ENCODE data around the gene PTPRN2.

PTPRN2 gene

DNA sequence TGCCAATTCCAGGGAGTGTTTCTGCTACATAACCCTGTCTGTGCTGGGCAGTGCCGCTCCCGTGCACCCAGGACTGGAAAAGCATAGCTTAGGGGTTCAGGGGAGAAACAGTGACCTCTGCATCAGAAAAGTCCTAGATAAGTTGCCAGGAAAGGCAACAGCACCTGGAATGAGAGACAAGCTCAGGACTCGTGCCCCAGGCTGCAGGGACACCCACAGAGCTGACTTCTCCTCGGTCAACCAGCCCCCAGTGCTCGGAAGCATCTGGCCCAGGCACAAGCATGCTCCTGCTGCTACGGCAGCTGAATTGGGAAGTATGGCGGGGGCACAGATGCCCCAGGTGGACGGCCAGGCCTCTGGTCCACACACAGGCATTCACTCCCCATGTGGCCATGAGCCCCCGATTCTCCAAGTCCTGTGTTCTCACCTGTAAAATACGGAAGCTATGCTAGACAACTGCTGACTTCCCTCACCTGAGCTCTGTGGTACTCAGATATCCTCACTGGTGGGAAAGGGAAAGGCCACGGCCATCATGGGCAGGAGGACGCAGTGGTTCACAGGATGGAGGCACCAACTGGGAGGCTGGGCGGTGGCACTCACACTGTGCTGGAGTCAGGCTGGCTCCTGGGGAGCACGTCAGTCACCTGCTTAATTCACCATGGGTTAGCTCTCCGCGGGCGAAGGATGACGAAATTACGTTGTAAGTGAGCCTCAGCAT is 220.5 kb downstream of the PTPRN2 start:
- DNase-seq (ENCODE audit: low read depth) = no peak
- TF ChIP-seq, protein P1, sequence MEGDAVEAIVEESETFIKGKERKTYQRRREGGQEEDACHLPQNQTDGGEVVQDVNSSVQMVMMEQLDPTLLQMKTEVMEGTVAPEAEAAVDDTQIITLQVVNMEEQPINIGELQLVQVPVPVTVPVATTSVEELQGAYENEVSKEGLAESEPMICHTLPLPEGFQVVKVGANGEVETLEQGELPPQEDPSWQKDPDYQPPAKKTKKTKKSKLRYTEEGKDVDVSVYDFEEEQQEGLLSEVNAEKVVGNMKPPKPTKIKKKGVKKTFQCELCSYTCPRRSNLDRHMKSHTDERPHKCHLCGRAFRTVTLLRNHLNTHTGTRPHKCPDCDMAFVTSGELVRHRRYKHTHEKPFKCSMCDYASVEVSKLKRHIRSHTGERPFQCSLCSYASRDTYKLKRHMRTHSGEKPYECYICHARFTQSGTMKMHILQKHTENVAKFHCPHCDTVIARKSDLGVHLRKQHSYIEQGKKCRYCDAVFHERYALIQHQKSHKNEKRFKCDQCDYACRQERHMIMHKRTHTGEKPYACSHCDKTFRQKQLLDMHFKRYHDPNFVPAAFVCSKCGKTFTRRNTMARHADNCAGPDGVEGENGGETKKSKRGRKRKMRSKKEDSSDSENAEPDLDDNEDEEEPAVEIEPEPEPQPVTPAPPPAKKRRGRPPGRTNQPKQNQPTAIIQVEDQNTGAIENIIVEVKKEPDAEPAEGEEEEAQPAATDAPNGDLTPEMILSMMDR (conservative IDR thresholded peaks at IDR 0.05; ENCODE audit: low read length) = no peak
- H3K4me3 ChIP-seq (ENCODE audit: low read length) = no peak overlapping the region

DNA sequence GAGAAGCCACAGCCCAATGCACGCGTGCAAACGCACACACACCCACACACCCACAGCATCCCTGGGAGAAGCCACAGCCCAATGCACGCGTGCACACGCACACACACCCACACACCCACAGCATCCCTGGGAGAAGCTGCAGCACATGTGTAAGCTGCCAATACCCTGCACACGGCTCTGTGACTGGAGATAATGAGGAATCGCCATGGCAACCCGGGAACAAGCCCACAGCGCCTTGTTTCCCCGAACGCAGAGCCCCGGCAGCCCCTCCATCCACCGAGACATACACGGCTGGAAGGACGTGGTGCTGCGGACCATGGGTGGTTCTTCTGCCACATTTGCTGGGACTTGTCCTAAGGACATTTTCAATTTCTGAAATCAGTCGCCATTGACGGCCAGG is 221.3 kb downstream of the PTPRN2 start:
- H3K4me3 ChIP-seq (ENCODE audit: low read length) = no peak overlapping the region
- TF ChIP-seq, protein P1 (conservative IDR thresholded peaks at IDR 0.05; ENCODE audit: low read length) = no peak
- no peak for DNase-seq (ENCODE audit: low read depth)

DNA sequence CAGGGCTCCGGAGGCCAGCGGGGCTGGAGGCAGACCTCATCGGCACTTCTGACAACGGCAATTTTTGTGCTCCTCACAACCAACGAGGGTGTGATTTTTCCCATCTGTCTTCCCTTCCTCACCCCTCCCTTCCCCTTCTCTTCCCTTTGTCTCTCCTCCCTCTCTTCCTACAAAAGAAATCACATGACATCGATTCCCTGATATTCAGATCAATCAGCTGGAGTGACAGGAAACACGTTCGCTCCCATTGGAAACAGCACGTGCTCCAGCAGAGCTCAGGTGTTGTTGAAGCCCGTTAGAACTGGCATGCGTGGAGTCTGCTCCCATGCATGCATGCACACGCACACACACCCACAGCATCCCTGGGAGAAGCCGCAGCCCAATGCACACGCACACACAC is 222.4 kb downstream of the PTPRN2 start:
- DNase-seq (ENCODE audit: low read depth) = no peak
- TF ChIP-seq, protein P1 (conservative IDR thresholded peaks at IDR 0.05; ENCODE audit: low read length) = no peak
- no peak overlapping the region for H3K4me3 ChIP-seq (ENCODE audit: low read length)

DNA sequence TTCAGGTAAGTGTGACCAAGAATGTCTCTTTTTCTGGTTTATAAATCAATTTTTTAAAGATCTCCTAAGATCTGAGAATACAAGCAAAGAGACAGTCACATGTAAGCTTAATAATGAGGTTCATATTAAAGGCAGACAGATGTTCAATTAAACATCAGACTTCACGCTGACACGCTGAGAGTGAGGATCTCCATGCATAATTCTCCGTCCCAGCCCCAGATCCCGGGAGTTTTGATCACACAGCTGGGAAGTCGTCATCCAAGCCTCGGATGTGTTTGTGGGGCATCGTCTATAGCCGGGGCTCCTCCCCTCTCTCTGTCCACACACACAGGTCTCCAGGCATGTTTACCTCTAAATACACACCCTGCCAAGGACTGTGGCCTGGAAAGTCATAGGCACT is 223.2 kb downstream of the PTPRN2 start:
- DNase-seq (ENCODE audit: low read depth) = no peak
- H3K4me3 ChIP-seq (ENCODE audit: low read length) = no peak overlapping the region
- TF ChIP-seq, protein P1 (conservative IDR thresholded peaks at IDR 0.05; ENCODE audit: low read length) = no peak

DNA sequence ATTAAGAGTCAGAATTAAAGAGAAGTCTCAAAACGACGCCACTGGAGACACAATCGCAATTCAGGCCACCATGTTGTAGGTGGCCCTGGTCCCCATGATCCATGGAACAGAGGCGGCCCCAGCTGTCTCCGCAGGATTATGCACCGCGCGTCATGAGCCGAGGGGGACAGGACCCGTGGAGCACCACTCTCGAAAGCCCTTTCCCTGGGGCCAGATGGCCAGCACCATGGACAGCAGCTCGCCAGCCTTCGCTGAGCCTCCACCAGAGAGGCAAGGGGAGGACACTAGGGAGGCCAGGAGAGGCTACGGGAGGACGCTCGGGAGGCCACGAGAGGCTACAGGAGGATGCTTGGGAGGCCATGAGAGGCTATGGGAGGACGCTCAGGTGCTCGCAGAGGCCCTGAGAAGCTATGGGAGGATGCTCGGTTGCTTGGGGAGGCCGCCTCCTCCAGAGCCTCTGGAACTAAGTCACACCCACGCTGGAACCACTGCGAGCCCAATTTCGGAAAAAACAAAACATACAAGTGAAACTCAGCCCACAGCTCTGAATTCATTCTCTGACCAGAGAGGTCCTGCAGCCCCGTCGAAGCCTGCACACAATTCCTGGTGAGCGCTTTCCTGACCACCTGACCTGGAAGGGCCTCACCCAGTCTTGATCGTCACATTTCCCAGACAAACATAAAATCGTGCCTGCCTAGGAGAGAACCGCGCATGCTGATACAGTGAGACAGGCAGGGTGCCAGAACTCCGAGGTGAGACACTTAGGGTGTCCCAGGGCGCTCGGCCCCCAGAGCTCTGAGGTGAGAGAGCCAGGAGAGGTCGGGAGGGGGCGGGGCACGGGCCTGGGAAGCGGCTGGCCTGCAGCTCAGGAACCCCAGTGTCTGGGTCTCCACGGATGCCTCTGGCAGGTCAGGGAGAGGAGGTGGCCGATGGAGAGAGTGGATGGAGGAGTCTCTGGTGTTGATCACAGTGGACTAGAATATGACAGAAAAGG is 224.4 kb downstream of the PTPRN2 start:
- TF ChIP-seq, protein P1 (conservative IDR thresholded peaks at IDR 0.05; ENCODE audit: low read length) = no peak
- no peak overlapping the region for H3K4me3 ChIP-seq (ENCODE audit: low read length)
- no peak for DNase-seq (ENCODE audit: low read depth)

DNA sequence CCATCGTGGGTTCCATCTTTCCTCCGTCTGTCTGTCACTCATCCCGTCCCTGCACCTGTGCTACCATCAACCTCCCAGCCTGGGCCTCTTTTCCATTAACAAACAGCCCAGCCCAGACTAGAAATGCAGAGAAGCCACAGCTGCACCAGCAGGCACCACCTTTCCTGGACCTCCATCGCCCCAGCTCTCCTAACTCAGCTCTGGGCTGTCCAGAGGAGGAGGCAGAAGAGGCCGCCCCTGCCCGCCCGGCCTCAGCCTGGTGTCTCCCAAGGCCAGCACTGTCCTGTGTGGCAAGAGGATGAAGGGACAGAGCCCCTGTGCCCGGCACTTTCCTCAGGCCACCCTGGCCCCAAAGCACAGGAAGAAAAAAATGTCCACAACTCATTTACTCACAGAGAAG is 225.6 kb downstream of the PTPRN2 start:
- TF ChIP-seq, protein P1 (conservative IDR thresholded peaks at IDR 0.05; ENCODE audit: low read length) = no peak
- H3K4me3 ChIP-seq (ENCODE audit: low read length) = no peak overlapping the region

More for the DNA sequence above, 225.6 kb downstream of the PTPRN2 start:
- no peak for DNase-seq (ENCODE audit: low read depth)

All from AG10803 (cell line).